Measurements from ENCODE around the gene NAA20. TPM values are rescaled to one million over a fixed set of nuclear protein-coding genes. Genes with fewer than 3 reads are reported as not detected.

The NAA20 gene
- total and polyA plus RNA-seq, 2 of the 13 experiments (the other 11 are each of a cell fraction or from before 2014, with no cell fraction given) = 81.9 to 82.8 TPM

DNA sequence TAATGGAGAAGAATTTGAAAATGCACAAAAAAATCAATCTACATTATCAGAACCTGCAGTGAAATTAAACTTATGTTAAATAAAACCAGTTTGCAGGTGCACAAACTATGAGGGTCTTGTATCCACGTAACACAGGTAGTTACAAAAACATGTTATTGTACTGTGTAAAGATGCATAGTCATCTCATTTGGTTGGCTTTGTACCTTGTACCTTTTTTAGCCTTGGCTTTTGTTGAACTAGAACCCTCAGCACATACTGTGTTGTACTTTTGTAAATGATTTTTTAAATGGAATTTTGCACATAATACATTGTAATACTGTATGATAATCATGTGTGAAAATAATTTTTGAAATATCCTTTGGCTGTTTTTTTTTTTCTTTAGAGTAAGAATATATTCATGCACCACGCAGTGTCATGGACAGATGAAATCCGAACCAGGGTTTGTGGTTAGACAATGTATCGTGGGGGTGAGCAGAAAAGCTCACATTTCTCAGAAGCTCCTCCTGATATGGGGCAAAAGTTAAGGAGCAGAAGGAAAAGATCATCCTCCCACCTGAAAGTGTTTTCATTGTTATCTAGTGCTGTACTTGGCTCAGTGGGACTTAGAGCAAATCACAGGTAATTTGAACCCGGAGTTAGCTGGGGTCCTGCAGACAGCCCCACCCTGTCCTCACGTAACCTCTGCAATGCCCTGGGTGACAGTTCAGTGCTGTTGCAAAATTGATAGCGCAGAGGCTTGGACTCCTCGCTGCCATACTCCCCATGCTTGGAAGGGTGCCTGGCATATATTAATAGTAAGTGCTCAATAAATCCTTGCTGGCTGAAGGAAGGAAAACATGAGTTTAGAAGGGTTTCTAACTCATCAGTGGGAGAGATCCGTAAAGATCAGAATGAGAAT is 14.8 kb upstream of the NAA20 start (continued):
- TF ChIP-seq, protein P1, sequence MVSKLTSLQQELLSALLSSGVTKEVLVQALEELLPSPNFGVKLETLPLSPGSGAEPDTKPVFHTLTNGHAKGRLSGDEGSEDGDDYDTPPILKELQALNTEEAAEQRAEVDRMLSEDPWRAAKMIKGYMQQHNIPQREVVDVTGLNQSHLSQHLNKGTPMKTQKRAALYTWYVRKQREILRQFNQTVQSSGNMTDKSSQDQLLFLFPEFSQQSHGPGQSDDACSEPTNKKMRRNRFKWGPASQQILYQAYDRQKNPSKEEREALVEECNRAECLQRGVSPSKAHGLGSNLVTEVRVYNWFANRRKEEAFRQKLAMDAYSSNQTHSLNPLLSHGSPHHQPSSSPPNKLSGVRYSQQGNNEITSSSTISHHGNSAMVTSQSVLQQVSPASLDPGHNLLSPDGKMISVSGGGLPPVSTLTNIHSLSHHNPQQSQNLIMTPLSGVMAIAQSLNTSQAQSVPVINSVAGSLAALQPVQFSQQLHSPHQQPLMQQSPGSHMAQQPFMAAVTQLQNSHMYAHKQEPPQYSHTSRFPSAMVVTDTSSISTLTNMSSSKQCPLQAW (CRISPR knock-in tag; IDR thresholded peaks at IDR 0.05) = peak; percentile 73
- no peak for TF ChIP-seq YY1 (IDR thresholded peaks at IDR 0.05; ENCODE audit: insufficient read depth, insufficient replicate concordance, low read depth, low read length)
- TF ChIP-seq MAFF (IDR thresholded peaks at IDR 0.05; ENCODE audit: low read depth, low read length) = peak; percentile 93
- no peak for TF ChIP-seq HDAC6 (IDR thresholded peaks at IDR 0.05; ENCODE audit: low read depth, low read length)
- TF ChIP-seq KLF12 (CRISPR knock-in tag; IDR thresholded peaks at IDR 0.05; ENCODE audit: borderline replicate concordance) = peak; percentile 17; the same call in 1 of the 2 replicates
- TF ChIP-seq, protein P2, sequence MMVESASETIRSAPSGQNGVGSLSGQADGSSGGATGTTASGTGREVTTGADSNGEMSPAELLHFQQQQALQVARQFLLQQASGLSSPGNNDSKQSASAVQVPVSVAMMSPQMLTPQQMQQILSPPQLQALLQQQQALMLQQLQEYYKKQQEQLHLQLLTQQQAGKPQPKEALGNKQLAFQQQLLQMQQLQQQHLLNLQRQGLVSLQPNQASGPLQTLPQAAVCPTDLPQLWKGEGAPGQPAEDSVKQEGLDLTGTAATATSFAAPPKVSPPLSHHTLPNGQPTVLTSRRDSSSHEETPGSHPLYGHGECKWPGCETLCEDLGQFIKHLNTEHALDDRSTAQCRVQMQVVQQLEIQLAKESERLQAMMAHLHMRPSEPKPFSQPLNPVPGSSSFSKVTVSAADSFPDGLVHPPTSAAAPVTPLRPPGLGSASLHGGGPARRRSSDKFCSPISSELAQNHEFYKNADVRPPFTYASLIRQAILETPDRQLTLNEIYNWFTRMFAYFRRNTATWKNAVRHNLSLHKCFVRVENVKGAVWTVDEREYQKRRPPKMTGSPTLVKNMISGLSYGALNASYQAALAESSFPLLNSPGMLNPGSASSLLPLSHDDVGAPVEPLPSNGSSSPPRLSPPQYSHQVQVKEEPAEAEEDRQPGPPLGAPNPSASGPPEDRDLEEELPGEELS (CRISPR knock-in tag; IDR thresholded peaks at IDR 0.05) = no peak; the same call in 1 of the 2 replicates
- TF ChIP-seq ZMYM3 (CRISPR knock-in tag; IDR thresholded peaks at IDR 0.05) = peak; percentile 89
- TF ChIP-seq ZNF207 (IDR thresholded peaks at IDR 0.05; ENCODE audit: borderline replicate concordance) = no peak
- TF ChIP-seq THAP11 (CRISPR knock-in tag; IDR thresholded peaks at IDR 0.05) = peak; percentile 63
- no peak for TF ChIP-seq GTF3A (CRISPR knock-in tag; conservative IDR thresholded peaks at IDR 0.05)
- TF ChIP-seq, protein P3, sequence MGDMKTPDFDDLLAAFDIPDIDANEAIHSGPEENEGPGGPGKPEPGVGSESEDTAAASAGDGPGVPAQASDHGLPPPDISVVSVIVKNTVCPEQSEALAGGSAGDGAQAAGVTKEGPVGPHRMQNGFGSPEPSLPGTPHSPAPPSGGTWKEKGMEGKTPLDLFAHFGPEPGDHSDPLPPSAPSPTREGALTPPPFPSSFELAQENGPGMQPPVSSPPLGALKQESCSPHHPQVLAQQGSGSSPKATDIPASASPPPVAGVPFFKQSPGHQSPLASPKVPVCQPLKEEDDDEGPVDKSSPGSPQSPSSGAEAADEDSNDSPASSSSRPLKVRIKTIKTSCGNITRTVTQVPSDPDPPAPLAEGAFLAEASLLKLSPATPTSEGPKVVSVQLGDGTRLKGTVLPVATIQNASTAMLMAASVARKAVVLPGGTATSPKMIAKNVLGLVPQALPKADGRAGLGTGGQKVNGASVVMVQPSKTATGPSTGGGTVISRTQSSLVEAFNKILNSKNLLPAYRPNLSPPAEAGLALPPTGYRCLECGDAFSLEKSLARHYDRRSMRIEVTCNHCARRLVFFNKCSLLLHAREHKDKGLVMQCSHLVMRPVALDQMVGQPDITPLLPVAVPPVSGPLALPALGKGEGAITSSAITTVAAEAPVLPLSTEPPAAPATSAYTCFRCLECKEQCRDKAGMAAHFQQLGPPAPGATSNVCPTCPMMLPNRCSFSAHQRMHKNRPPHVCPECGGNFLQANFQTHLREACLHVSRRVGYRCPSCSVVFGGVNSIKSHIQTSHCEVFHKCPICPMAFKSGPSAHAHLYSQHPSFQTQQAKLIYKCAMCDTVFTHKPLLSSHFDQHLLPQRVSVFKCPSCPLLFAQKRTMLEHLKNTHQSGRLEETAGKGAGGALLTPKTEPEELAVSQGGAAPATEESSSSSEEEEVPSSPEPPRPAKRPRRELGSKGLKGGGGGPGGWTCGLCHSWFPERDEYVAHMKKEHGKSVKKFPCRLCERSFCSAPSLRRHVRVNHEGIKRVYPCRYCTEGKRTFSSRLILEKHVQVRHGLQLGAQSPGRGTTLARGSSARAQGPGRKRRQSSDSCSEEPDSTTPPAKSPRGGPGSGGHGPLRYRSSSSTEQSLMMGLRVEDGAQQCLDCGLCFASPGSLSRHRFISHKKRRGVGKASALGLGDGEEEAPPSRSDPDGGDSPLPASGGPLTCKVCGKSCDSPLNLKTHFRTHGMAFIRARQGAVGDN (CRISPR knock-in tag; IDR thresholded peaks at IDR 0.05) = peak; percentile 35
